ENCODE data around the gene ARL8A. TPM values are rescaled to one million over a fixed set of nuclear protein-coding genes. Genes with fewer than 3 reads are reported as not detected.

The ARL8A gene
- total RNA-seq, 1 donor = 28.5 TPM

- TF ChIP-seq CTCF (IDR thresholded peaks at IDR 0.05; ENCODE audit: insufficient read depth, low read depth, low read length) = no peak
- no peak for DNase-seq (ENCODE audit: low read depth)
- no peak overlapping the region for H3K4me3 ChIP-seq (ENCODE audit: low read depth, low read length)
Observed at GRCh38 chr1:202086579-202087350, 57.8 kb downstream of the ARL8A start.

- H3K4me3 ChIP-seq (ENCODE audit: low read depth, low read length) = no peak overlapping the region
- DNase-seq (ENCODE audit: low read depth) = peak; percentile 28
- no peak for TF ChIP-seq CTCF (IDR thresholded peaks at IDR 0.05; ENCODE audit: insufficient read depth, low read depth, low read length)
Observed at GRCh38 chr1:202085682-202086373, 58.7 kb downstream of the ARL8A start.

- no peak for DNase-seq (ENCODE audit: low read depth)
- no peak overlapping the region for H3K4me3 ChIP-seq (ENCODE audit: low read depth, low read length)
- no peak for TF ChIP-seq CTCF (IDR thresholded peaks at IDR 0.05; ENCODE audit: insufficient read depth, low read depth, low read length)
Observed at GRCh38 chr1:202084791-202085681, 59.5 kb downstream of the ARL8A start.

Small RNAs within 50 kb of the gene (small RNA-seq; reads per million reads assigned to genes)
- not detected for gene CRIP1P3

Other genes with a start within 250 kb of the ARL8A start
- gene LMOD1, start 198.2 kb downstream of the ARL8A start, total RNA-seq = 44.1 and 50.1 TPM in 2 replicates
- 58.9 and 94.1 TPM in 2 replicates for gene TIMM17A, start 189.2 kb downstream of the ARL8A start, total RNA-seq
- gene RNPEP, start 162.1 kb downstream of the ARL8A start, total RNA-seq = 77.0 and 93.7 TPM in 2 replicates
- gene ELF3, start 134.2 kb downstream of the ARL8A start, total RNA-seq = 0.32 and 3.9 TPM in 2 replicates
- gene GPR37L1, start 21.8 kb downstream of the ARL8A start, total RNA-seq = under 0.01 TPM in 1 of 2 replicates, not detected in the other
- gene PTPN7, start 15.9 kb upstream of the ARL8A start, total RNA-seq = not detected in 2 replicates
- not detected in 2 replicates for gene LGR6, start 49.1 kb upstream of the ARL8A start, total RNA-seq
- 23.5 and 35.8 TPM in 2 replicates for gene UBE2T, start 197.2 kb upstream of the ARL8A start, total RNA-seq
- gene PPP1R12B, start 204.0 kb upstream of the ARL8A start, total RNA-seq = 21.6 and 22.9 TPM in 2 replicates